PC-9 (cell line): Measurements from ENCODE around the gene PPIL1.

Source experiments
- EZH2 ChIP-seq: fragments of 200-600 bp; sonication (generic); IDR thresholded peaks from 2 replicates; pipeline ENCODE4 v1.8.0; 2017; ENCODE audit warnings: antibody characterized with exemption, low read depth
- TF ChIP-seq, protein P1 (sequence below): fragments of 200-600 bp; sonication (generic); conservative IDR thresholded peaks from 2 replicates; pipeline ENCODE4 v1.6.1; 2017; ENCODE audit warnings: mixed run types, antibody characterized with exemption, mild to moderate bottlenecking, moderate library complexity

DNA sequence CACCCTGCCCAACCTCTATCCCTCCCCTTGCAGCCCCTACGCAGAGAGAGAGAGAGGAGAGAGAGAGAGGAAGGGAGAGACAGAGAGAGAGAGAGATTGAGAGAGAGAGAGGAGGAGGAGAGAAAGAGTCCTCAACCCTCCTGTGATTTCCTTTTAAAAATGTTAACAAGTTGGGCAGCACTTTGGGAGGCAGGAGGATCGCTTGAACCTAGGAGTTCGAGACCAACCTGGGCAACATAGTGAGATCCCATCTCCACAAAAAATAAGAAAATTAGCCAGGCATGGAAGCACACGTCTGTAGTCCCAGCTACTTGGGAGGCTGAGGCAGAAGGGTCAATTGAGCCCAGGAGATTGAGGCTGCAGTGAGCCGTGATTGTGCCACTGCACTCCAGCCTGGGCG lies 65.4 kb downstream of the PPIL1 start:
- TF ChIP-seq, protein P1, sequence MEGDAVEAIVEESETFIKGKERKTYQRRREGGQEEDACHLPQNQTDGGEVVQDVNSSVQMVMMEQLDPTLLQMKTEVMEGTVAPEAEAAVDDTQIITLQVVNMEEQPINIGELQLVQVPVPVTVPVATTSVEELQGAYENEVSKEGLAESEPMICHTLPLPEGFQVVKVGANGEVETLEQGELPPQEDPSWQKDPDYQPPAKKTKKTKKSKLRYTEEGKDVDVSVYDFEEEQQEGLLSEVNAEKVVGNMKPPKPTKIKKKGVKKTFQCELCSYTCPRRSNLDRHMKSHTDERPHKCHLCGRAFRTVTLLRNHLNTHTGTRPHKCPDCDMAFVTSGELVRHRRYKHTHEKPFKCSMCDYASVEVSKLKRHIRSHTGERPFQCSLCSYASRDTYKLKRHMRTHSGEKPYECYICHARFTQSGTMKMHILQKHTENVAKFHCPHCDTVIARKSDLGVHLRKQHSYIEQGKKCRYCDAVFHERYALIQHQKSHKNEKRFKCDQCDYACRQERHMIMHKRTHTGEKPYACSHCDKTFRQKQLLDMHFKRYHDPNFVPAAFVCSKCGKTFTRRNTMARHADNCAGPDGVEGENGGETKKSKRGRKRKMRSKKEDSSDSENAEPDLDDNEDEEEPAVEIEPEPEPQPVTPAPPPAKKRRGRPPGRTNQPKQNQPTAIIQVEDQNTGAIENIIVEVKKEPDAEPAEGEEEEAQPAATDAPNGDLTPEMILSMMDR: no peak
- no peak for TF ChIP-seq EZH2
